Activated CD8-positive, alpha-beta memory T cell treated with anti-CD3 and anti-CD28 coated beads, Interleukin-2, amount 50 U/mL, for 24 hours (primary cell): ENCODE data around the gene CAPN15.

Experiments
- DNase-seq: peaks from one replicate; pipeline ENCODE4 v3.0.0-alpha.2; 2020; ENCODE audit errors: extremely low read depth

Gene CAPN15

GRCh38 chr16:577796-578195 is 50.3 kb downstream of the CAPN15 start:
- no peak for DNase-seq

GRCh38 chr16:578232-578869 is 50.8 kb downstream of the CAPN15 start:
- DNase-seq: no peak

DNA sequence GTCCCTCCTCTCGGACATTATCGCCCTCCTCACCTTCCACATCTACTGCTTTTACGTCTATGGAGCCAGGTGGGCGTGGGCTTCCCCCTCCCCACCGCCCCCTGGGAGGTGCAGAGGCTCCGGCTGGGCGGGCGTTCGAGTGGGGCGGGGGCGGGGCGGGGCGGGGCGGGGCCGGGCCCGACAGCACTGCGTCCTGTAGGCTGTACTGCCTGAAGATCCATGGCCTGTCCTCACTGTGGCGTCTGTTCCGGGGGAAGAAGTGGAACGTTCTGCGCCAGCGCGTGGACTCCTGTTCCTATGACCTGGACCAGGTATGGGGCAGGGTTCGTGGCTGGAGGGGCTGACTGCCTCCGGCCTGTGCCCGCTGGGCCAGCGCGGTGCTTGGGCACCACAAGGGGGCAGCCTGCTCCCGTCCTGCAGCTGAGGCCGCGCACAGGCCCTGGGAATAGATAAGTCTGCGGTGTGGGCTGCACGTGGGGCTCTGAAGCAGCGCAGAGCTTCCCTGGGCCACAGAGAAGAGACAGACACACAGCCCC is 51.4 kb downstream of the CAPN15 start:
- DNase-seq: no peak

GRCh38 chr16:580141-580945 is 52.8 kb downstream of the CAPN15 start:
- DNase-seq: no peak

- DNase-seq: no peak
These were observed 53.5 kb downstream of the CAPN15 start for GRCh38 chr16:580946-581498.

GRCh38 chr16:582218-582613 is 54.7 kb downstream of the CAPN15 start:
- no peak for DNase-seq

DNA sequence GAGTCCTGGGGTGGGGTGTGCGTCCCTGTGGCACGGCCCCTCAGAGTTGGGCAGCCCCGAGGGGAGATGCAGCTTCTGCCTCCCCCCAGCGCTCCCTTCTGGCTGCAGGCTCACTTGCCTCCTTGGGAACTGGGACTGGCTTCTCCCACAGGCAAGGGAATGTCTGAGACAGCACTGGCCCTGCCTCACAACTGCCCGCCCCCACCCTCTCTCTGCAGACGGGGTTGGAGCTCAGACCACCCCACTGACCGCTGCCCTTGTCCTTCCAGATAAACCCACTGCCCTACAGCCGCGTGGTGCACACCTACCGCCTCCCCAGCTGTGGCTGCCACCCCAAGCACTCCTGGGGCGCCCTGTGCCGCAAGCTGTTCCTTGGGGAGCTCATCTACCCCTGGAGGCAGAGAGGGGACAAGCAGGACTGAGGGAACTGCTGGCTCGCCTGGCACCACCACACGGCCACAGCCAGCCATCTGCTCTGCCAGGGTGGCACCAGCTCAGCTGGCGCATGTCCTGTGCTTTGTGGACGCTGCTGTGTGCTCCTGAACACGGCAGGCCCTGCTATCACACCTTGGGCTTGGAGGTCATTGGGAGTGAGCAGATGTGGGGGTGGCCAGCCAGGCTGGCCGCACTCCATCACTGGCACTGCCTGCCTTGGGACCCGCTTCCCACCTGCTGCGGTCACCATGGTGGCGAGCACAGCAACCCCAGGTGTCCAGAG is 55.3 kb downstream of the CAPN15 start:
- no peak for DNase-seq

- DNase-seq: no peak
These were observed 55.9 kb downstream of the CAPN15 start for GRCh38 chr16:583470-583814.

GRCh38 chr16:583815-584591 is 56.5 kb downstream of the CAPN15 start:
- DNase-seq: no peak

DNA sequence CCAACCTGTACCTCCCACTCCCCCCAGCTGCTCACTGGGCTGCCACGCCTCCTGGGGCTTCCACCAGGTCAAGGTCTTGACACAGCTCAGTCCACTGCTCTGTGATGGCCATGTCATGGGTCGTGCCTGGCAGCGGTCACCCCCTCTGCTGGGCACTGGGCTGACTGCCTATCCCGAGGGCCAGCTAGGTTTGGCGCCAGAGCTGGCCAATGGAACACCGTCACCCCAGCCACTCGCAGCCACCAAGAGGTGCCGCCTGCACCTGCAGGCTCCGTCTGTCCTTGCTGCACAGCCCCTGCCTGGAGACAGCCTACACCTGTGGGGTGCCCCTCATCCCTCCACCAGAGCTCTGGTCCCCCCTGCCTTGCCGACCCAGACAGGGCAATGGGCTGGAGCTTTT is 57.8 kb downstream of the CAPN15 start:
- no peak for DNase-seq

- DNase-seq: no peak
These were observed 58.6 kb downstream of the CAPN15 start for GRCh38 chr16:586047-586644.

GRCh38 chr16:586645-587590 is 59.4 kb downstream of the CAPN15 start:
- DNase-seq: no peak

DNA sequence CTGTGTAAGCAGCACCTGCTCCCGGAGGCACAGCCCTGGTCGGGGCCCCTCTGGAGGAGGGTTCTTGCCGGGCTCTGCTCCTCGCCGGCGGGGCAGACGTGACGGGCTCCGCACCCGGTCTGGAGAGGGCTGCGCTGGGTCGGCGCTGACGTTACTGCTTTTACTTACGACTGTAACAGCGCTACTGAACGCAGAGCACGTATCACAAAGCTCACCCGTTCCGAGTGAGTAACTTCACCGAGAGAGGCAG is 61.1 kb downstream of the CAPN15 start:
- DNase-seq: peak; percentile 30

DNA sequence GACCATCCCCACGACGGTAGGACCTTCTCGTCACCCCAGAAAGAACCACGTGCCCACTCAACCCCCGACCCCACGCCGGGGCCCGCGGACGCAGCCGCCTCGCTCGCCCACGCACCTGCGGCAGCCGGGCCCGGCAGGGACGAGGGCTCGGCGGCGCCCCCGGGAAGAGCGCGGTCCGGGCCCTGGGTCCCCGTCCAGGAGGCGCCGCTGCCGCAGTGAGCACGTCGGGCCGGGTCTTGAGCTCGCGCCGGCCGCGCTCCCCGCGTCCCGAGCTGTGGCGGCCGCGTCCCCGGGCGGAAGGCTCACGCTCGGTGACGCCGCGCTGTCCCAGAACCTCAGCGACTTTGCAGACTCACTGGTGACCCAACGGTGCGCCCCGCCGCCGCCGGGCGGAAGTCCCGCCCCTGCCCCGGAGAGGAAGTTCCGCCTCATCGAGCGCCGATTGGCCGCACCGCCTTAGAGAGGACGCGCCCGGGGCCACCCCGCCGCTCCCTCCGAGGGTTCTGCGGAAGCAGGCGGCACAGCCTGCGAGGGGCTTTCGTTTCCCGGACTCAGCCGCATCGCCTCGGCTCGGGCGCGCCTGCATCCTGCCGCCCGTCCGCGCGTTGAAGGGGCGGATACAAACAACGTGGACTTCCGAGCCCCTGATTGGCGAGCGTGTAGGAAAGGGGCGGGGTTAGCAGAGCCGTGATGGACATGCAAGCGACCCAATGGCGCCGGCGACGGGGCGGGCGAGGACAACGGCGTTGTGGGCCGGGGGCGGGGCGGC is 61.6 kb downstream of the CAPN15 start:
- peak; percentile 92 for DNase-seq

GRCh38 chr16:589658-590187 is 62.2 kb downstream of the CAPN15 start, which contains the start of gene RAB40C:
RAB40C (plus strand) TSS chr16:590066; CDS start chr16:590292, 226 bp downstream.
- peak; percentile 98 for DNase-seq

DNA sequence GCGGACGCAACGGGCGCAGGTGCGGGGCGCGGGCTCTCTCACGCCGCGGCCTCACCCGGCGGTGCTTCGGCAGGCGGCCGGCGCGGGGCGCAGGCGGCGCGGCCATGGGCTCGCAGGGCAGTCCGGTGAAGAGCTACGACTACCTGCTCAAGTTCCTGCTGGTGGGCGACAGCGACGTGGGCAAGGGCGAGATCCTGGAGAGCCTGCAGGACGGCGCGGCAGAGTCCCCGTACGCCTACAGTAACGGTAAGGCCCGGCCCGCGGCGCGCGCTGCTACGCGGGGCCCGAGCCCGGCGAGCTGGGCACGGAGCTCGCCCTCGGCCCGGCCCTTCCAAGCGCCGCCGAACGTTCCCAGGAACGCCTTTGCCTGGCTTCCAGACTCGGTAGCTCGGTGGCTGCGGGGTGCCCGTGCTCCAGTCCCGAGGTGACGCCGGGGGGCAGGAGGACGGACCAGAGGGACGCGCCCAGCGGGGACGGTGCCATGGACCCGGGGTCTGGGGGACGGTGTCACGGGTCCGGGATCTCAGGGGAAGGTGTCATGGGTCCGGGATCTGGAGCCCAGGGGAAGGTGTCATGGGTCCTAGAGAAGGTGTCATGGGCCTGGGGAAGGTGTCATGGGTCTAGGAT is 62.8 kb downstream of the CAPN15 start:
- DNase-seq: no peak

DNA sequence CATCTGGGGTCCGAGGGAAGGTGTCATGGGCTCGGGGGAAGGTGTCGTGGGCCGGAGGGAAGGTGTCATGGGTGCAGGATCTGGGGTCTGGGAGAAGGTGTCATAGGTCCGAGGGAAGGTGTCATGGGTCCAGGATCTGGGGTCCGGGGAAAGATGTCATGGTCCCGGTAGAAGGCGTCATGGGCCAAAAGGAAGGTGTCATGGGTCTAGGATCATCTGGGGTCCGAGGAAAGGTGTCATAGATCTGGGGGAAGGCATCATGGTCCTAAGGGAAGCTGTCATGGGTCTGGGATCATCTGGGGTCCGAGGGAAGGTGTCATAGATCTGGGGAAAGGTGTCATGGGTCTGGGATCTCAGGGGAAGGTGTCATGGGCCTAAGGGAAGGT is 63.3 kb downstream of the CAPN15 start:
- DNase-seq: no peak

DNA sequence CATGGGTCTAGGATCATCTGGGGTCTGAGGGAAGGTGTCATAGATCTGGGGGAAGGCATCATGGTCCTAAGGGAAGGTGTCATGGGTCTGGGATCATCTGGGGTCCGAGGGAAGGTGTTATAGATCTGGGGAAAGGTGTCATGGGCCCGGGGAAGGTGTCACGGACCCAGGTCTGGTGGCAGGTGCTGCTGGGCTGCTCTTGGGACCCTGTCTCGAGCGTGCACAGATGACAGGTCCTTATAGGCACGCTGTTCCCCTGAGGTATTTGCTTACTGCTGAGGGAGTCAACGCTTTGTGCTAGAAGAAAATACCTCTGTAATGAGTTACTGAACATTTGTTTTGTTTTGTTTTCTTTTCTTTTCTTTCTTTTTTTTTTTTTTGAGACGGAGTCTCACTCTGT is 63.7 kb downstream of the CAPN15 start:
- DNase-seq: no peak
